Caco-2 (cell line): ENCODE results near the gene FRMD3. TPM values are rescaled to one million over a fixed set of nuclear protein-coding genes. Genes with fewer than 3 reads are reported as not detected.

Source experiments
- BruUV-seq: library from RNA; stranded (reverse); fragments of 400-500 nt; replicated peaks from 2 replicates; lab custom pipeline; 2021; lab: Mats Ljungman, UMichigan
- CTCF ChIA-PET: fragments of 300-600 bp; sonication (Branson Sonifier 250); formaldehyde crosslinking; loops from one replicate; lab custom pipeline; 2022; ENCODE audit warnings: antibody characterized with exemption; lab: Charles Lee
- POLR2A ChIA-PET: fragments of 300-600 bp; sonication (Branson Sonifier 250); formaldehyde crosslinking; loops from one replicate; lab custom pipeline; 2022; ENCODE audit warnings: antibody characterized with exemption; lab: Charles Lee
- DNase-seq, 2 experiments: peaks; one replicate each; pipeline versions ENCODE4 v3.0.0 to v3.0.0-alpha.2; 2020 to 2022
- H3K27me3 ChIP-seq: replicated peaks from 2 replicates; pipeline ENCODE4 v1.6.0; 2011; ENCODE audit warnings: low read length; ENCODE audit not compliant: control insufficient read depth, insufficient read depth
- H3K36me3 ChIP-seq: 2 replicates; pipeline ENCODE4 v1.5.1; 2011; ENCODE audit warnings: low read length; ENCODE audit not compliant: control insufficient read depth, insufficient read depth
- H3K4me1 ChIP-seq: fragments of 250-450 bp; sonication (Bioruptor Pico); 2 replicates; pipeline ENCODE4 v1.5.1; 2020; ENCODE audit warnings: mild to moderate bottlenecking
- H3K4me3 ChIP-seq: 2 replicates; pipeline ENCODE4 v1.5.1; 2011; ENCODE audit warnings: low read depth, mild to moderate bottlenecking, control low read depth, low read length
- H3K9me3 ChIP-seq: fragments of 250-450 bp; sonication (Bioruptor Pico); 2 replicates; pipeline ENCODE4 v1.5.1; 2020; ENCODE audit warnings: mild to moderate bottlenecking, moderate library complexity
- H3K27ac Mint-ChIP-seq: one replicate; pipeline ENCODE4 v1.8.0; 2022; ENCODE audit warnings: mixed read lengths; ENCODE audit not compliant: unreplicated experiment
- H3K27me3 Mint-ChIP-seq: one replicate; pipeline ENCODE4 v1.8.0; 2022; ENCODE audit warnings: mixed read lengths; ENCODE audit not compliant: insufficient read depth, unreplicated experiment
- H3K36me3 Mint-ChIP-seq: one replicate; pipeline ENCODE4 v1.8.0; 2022; ENCODE audit warnings: mild to moderate bottlenecking, mixed read lengths; ENCODE audit not compliant: insufficient read depth, unreplicated experiment
- H3K4me1 Mint-ChIP-seq: one replicate; pipeline ENCODE4 v1.8.0; 2022; ENCODE audit warnings: low read depth, mixed read lengths; ENCODE audit not compliant: unreplicated experiment
- H3K4me3 Mint-ChIP-seq: one replicate; pipeline ENCODE4 v1.8.0; 2022; ENCODE audit warnings: mild to moderate bottlenecking, moderate library complexity, mixed read lengths; ENCODE audit not compliant: unreplicated experiment
- H3K9me3 Mint-ChIP-seq: one replicate; pipeline ENCODE4 v1.8.0; 2022; ENCODE audit warnings: mixed read lengths; ENCODE audit not compliant: unreplicated experiment
- intact Hi-C: fragments of 100-400 bp; cut with micrococcal nuclease; formaldehyde crosslinking; loops from one replicate; pipeline ENCODE4 v1.10.0; 2022; ENCODE audit not compliant: unreplicated experiment
- total RNA-seq: library from RNA; stranded (reverse); gene quantifications from 2 replicates; pipeline ENCODE4 v1.2.3, GENCODE V29; 2022
- TF ChIP-seq, protein P1 (sequence below), 2 experiments: fragments of 200-600 bp in 1 of 2; IDR thresholded peaks; 1 replicate in 1 of 2; 2 replicates in 1 of 2; pipeline versions ENCODE4 v1.5.1 to v1.8.0; 2011 to 2022; ENCODE audit warnings: antibody characterized with exemption in 1 of 2, control low read depth in 1 of 2, inconsistent platforms in 1 of 2, low read depth in 1 of 2, low read length in 1 of 2, mild to moderate bottlenecking in 1 of 2, moderate library complexity in 1 of 2; ENCODE audit not compliant: insufficient read depth in 1 of 2, severe bottlenecking in 1 of 2, unreplicated experiment in 1 of 2

FRMD3 gene
- total RNA-seq, 1 experiment from 2014 or later, result not detected

- H3K36me3 Mint-ChIP-seq, result no peaks in the 10 kb centered on the region
- CTCF ChIA-PET, result interaction anchor here (0.6 kb wide), 1 partner anchor 113 kb away, joined by 3 read pairs; no protein-coding TSS in a partner anchor
- POLR2A ChIA-PET, result no interaction called here
- H3K36me3 ChIP-seq, result no peaks in the 10 kb centered on the region
- H3K9me3 Mint-ChIP-seq, result no peaks in the 10 kb centered on the region
- H3K27ac Mint-ChIP-seq, result no peak overlapping the region
- no peak overlapping the region for H3K4me3 Mint-ChIP-seq
- H3K27me3 Mint-ChIP-seq, result peaks cover 2% of the 10 kb centered on the region
- H3K4me3 ChIP-seq, result no peak overlapping the region
- BruUV-seq, result no TSS peak
- H3K9me3 ChIP-seq, result no peaks in the 10 kb centered on the region
- no peaks in the 10 kb centered on the region for H3K27me3 ChIP-seq
- H3K4me1 ChIP-seq, result no peaks in the 10 kb centered on the region
- no peaks in the 10 kb centered on the region for H3K4me1 Mint-ChIP-seq
- intact Hi-C loops, result no loop called here
- no peak for DNase-seq
- TF ChIP-seq, protein P1, sequence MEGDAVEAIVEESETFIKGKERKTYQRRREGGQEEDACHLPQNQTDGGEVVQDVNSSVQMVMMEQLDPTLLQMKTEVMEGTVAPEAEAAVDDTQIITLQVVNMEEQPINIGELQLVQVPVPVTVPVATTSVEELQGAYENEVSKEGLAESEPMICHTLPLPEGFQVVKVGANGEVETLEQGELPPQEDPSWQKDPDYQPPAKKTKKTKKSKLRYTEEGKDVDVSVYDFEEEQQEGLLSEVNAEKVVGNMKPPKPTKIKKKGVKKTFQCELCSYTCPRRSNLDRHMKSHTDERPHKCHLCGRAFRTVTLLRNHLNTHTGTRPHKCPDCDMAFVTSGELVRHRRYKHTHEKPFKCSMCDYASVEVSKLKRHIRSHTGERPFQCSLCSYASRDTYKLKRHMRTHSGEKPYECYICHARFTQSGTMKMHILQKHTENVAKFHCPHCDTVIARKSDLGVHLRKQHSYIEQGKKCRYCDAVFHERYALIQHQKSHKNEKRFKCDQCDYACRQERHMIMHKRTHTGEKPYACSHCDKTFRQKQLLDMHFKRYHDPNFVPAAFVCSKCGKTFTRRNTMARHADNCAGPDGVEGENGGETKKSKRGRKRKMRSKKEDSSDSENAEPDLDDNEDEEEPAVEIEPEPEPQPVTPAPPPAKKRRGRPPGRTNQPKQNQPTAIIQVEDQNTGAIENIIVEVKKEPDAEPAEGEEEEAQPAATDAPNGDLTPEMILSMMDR (IDR thresholded peaks at IDR 0.05; ENCODE audit: insufficient read depth in 1 of 2, low read depth in 1 of 2, low read length in 1 of 2, severe bottlenecking in 1 of 2, unreplicated experiment in 1 of 2), result no peak
Measured at GRCh38 chr9:83431101-83432060, 106.8 kb downstream of the FRMD3 start.

DNA sequence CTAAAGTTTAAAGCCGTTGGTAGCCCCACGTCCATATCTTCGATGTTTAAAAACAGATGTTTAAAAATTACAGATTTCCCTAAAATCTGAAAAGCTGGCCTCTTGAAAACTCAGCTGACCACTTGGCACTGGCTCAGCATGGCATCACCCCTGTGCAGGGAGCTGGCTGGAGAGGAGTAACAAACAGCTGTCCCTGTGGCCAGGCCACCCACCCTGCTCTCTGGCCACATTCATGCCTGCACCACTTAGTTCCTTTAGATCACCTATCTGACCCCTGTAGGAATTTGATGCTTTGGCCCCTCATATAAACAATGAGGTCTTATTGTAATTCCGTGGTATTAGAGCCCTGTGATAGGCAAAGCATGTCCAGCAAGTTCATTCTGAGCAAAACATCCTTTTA is 107.5 kb downstream of the FRMD3 start:
- Histone ChIP-seq H3K27me3 (no peaks in the 10 kb centered on the region), H3K4me1 (no peaks in the 10 kb centered on the region), H3K36me3 (no peaks in the 10 kb centered on the region), H3K4me3 (no peak overlapping the region), H3K9me3 (no peaks in the 10 kb centered on the region)
- ChIA-PET CTCF (no interaction called here), POLR2A (no interaction called here)
- no peak for DNase-seq
- H3K27me3 Mint-ChIP-seq, result peaks cover 2% of the 10 kb centered on the region
- H3K27ac Mint-ChIP-seq, result no peak overlapping the region
- H3K4me1 Mint-ChIP-seq, result no peaks in the 10 kb centered on the region
- no peaks in the 10 kb centered on the region for H3K9me3 Mint-ChIP-seq
- H3K36me3 Mint-ChIP-seq, result no peaks in the 10 kb centered on the region
- TF ChIP-seq, protein P1 (IDR thresholded peaks at IDR 0.05; ENCODE audit: insufficient read depth in 1 of 2, low read depth in 1 of 2, low read length in 1 of 2, severe bottlenecking in 1 of 2, unreplicated experiment in 1 of 2), result no peak
- no peak overlapping the region for H3K4me3 Mint-ChIP-seq
- no TSS peak for BruUV-seq
- intact Hi-C loops, result no loop called here

DNA sequence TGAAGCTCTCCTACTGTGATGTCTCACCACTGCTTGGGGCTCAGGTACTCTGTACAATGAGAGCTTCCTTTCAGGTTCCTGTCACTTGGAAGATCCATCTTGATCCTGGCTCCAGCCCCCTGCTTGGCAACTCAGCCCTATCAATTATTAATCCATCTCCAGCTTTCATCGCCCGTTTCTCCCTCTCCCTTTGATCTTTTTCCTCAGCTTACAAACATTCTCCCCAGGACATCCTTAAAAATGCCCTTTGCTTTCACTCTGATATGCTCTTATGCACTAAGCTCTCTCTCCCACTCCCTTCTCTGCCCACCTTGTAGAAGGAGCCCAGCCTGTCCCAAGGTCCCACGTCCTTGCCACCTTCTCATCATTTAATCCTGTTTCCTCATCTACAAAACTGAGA is 109.0 kb downstream of the FRMD3 start:
- H3K4me1 ChIP-seq, result no peaks in the 10 kb centered on the region
- CTCF ChIA-PET, result no interaction called here
- Mint-ChIP-seq H3K27me3 (peaks cover 2% of the 10 kb centered on the region), H3K4me3 (no peak overlapping the region), H3K9me3 (no peaks in the 10 kb centered on the region), H3K27ac (no peak overlapping the region), H3K36me3 (no peaks in the 10 kb centered on the region), H3K4me1 (no peaks in the 10 kb centered on the region)
- POLR2A ChIA-PET, result no interaction called here
- no TSS peak for BruUV-seq
- DNase-seq, result no peak
- H3K36me3 ChIP-seq, result no peaks in the 10 kb centered on the region
- intact Hi-C loops, result no loop called here
- no peaks in the 10 kb centered on the region for H3K27me3 ChIP-seq
- H3K4me3 ChIP-seq, result no peak overlapping the region
- TF ChIP-seq, protein P1 (IDR thresholded peaks at IDR 0.05; ENCODE audit: insufficient read depth in 1 of 2, low read depth in 1 of 2, low read length in 1 of 2, severe bottlenecking in 1 of 2, unreplicated experiment in 1 of 2), result no peak
- H3K9me3 ChIP-seq, result no peaks in the 10 kb centered on the region
